Stomach (tissue), 9 donors: Measurements from ENCODE around the gene CASP3. TPM values are rescaled to one million over a fixed set of nuclear protein-coding genes. Genes with fewer than 3 reads are reported as not detected.

ENCODE experiments used
- DNase-seq, 2 donors: peaks; one replicate each; pipeline versions ENCODE4 v3.0.0 to v3.0.0-alpha.2; 2013 to 2019
- H3K27ac ChIP-seq, 5 donors: fragments of 200-600 bp in 4 of 5; sonication (generic) in 4 of 5; one replicate each; pipeline ENCODE4 v1.5.1; 2013 to 2019; ENCODE audit warnings: mild to moderate bottlenecking in 1 of 5, moderate library complexity in 1 of 5
- H3K27me3 ChIP-seq, 3 donors: fragments of 200-600 bp; sonication (generic); one replicate each; pipeline ENCODE4 v1.5.1; 2017 to 2019; ENCODE audit warnings: mixed run types in 1 of 3
- H3K36me3 ChIP-seq, 4 donors: fragments of 200-600 bp; sonication (generic); 1 replicate in 3 of 4; 2 replicates in 1 of 4; pipeline ENCODE4 v1.5.1; 2016 to 2019
- H3K4me1 ChIP-seq, 4 donors: fragments of 200-600 bp; sonication (generic); one replicate each; pipeline ENCODE4 v1.5.1; 2016 to 2019
- H3K4me3 ChIP-seq, 4 donors: fragments of 200-600 bp; sonication (generic) in 3 of 4; one replicate each; pipeline ENCODE4 v1.5.1; 2016 to 2019; ENCODE audit warnings: mild to moderate bottlenecking in 1 of 4
- H3K9me3 ChIP-seq, 4 donors: fragments of 200-600 bp; sonication (generic); one replicate each; pipeline ENCODE4 v1.5.1; 2016 to 2019
- CTCF ChIP-seq, 7 experiments: fragments of 450-650 bp in 4 of 7; fragments of 200-600 bp in 3 of 7; sonication (generic) in 3 of 7; IDR thresholded peaks; one replicate each; pipeline ENCODE4 v1.5.1; 2016 to 2019; ENCODE audit warnings: antibody characterized with exemption in 7 of 7, control low read depth in 2 of 7, mild to moderate bottlenecking in 1 of 7
- EP300 ChIP-seq: sonication (generic); formaldehyde crosslinking; IDR thresholded peaks from one replicate; pipeline ENCODE4 v1.6.1; 2017; ENCODE audit warnings: antibody characterized with exemption
- POLR2A ChIP-seq, 4 donors: fragments of 450-650 bp; IDR thresholded peaks; one replicate each; pipeline ENCODE4 v1.6.1; 2016; ENCODE audit warnings: antibody characterized with exemption in 4 of 4, control low read depth in 2 of 4, mild to moderate bottlenecking in 1 of 4, moderate library complexity in 1 of 4
- POLR2AphosphoS5 ChIP-seq, 3 donors: sonication (generic); formaldehyde crosslinking; IDR thresholded peaks; one replicate each; pipeline ENCODE4 v1.6.1; 2016; ENCODE audit warnings: antibody characterized with exemption in 3 of 3
- WGBS, 5 donors: extraction: QIAGEN DNeasy Blood & Tissue Kit in 3 of 5; methylation state at CpG; one replicate each; pipeline versions ENCODE4 v1.1.5 to v1.1.7; 2013 to 2018; 5-methylcytosine and 5-hydroxymethylcytosine counted together
- intact Hi-C: fragments of 100-400 bp; cut with DNase I; formaldehyde crosslinking; loops from one replicate; pipeline ENCODE4 v1.15.1; 2023; ENCODE audit warnings: low total_unique reads
- polyA plus RNA-seq, 3 donors: library from polyadenylated mRNA; stranded (reverse); fragments of 200-250 nt; gene quantifications; one replicate each; pipeline ENCODE4 v1.2.3, GENCODE V29; 2013
- total RNA-seq, 5 donors: library from RNA; depleted of rRNA; stranded (reverse); fragments of >200 nt; gene quantifications; one replicate each; pipeline versions ENCODE4 v1.1.0 to v1.2.3, GENCODE V29; 2014 to 2016
- donor health status: healthy with polysubstance abuse.
- donor health status: Bipolar disorder and iron deficiency.
- donor health status: healthy.

CASP3 gene
- total and polyA plus RNA-seq, 8 donors, result 12.5 to 52.5 (median 18.8) TPM

- no peak for DNase-seq
- peaks cover 36 to 76% (median 52%) of the 10 kb centered on the region in 4 donors for H3K4me1 ChIP-seq
- H3K27me3 ChIP-seq, result no peaks in the 10 kb centered on the region
- H3K4me3 ChIP-seq, result no peak overlapping the region
- peaks cover 0 to 20% (median 6%) of the 10 kb centered on the region in 4 donors for H3K36me3 ChIP-seq
- peak overlapping the region in 2 of 5 donors; percentile 34 to 100 for H3K27ac ChIP-seq
- intact Hi-C loops, result no loop called here
- WGBS, 5 donors, result 79 to 94% (median 86%) methylated on average over 8 to 9 of the region's 9 CpGs
- no peaks in the 10 kb centered on the region for H3K9me3 ChIP-seq
- TF ChIP-seq POLR2AphosphoS5 (IDR thresholded peaks at IDR 0.05) (no peak), POLR2A (IDR thresholded peaks at IDR 0.05) (no peak), EP300 (no peak), CTCF (IDR thresholded peaks at IDR 0.05) (no peak)
Observed at GRCh38 chr4:184644553-184645307, 4.5 kb downstream of the CASP3 start.

GRCh38 chr4:184643731-184644130 is 5.5 kb downstream of the CASP3 start:
- TF ChIP-seq EP300 (no peak), POLR2AphosphoS5 (IDR thresholded peaks at IDR 0.05) (no peak), CTCF (IDR thresholded peaks at IDR 0.05) (no peak), POLR2A (IDR thresholded peaks at IDR 0.05) (no peak)
- no peak overlapping the region for H3K27ac ChIP-seq
- peaks cover 36 to 81% (median 53%) of the 10 kb centered on the region in 4 donors for H3K4me1 ChIP-seq
- H3K4me3 ChIP-seq, result no peak overlapping the region
- 57 to 79% (median 75%) methylated on average over 1 of the region's 1 CpG for WGBS, 5 donors
- no peaks in the 10 kb centered on the region for H3K9me3 ChIP-seq
- H3K27me3 ChIP-seq, result no peaks in the 10 kb centered on the region
- peaks cover 0 to 20% (median 8%) of the 10 kb centered on the region in 4 donors for H3K36me3 ChIP-seq
- intact Hi-C loops, result no loop called here
- DNase-seq, result no peak

GRCh38 chr4:184641451-184641850 is 7.8 kb downstream of the CASP3 start:
- H3K27ac ChIP-seq, result no peak overlapping the region
- peaks cover 17 to 61% (median 34%) of the 10 kb centered on the region in 4 donors for H3K4me1 ChIP-seq
- no peaks in the 10 kb centered on the region for H3K9me3 ChIP-seq
- peaks cover 15 to 38% (median 27%) of the 10 kb centered on the region in 4 donors for H3K36me3 ChIP-seq
- no peak overlapping the region for H3K4me3 ChIP-seq
- DNase-seq, result no peak
- intact Hi-C loops, result no loop called here
- TF ChIP-seq POLR2AphosphoS5 (IDR thresholded peaks at IDR 0.05) (no peak), EP300 (no peak), CTCF (IDR thresholded peaks at IDR 0.05) (no peak), POLR2A (IDR thresholded peaks at IDR 0.05) (no peak)
- 88 to 98% (median 91%) methylated on average over 5 of the region's 5 CpGs for WGBS, 5 donors
- H3K27me3 ChIP-seq, result no peaks in the 10 kb centered on the region

GRCh38 chr4:184641022-184641421 is 8.2 kb downstream of the CASP3 start:
- Histone ChIP-seq H3K4me3 (no peak overlapping the region), H3K9me3 (no peaks in the 10 kb centered on the region), H3K27ac (no peak overlapping the region), H3K4me1 (peaks cover 13 to 61% (median 32%) of the 10 kb centered on the region in 4 donors), H3K36me3 (peaks cover 18 to 42% (median 31%) of the 10 kb centered on the region in 4 donors), H3K27me3 (no peaks in the 10 kb centered on the region)
- DNase-seq, result no peak
- TF ChIP-seq EP300 (no peak), POLR2AphosphoS5 (IDR thresholded peaks at IDR 0.05) (no peak), CTCF (IDR thresholded peaks at IDR 0.05) (no peak), POLR2A (IDR thresholded peaks at IDR 0.05) (no peak)
- intact Hi-C loops, result no loop called here
- WGBS, 5 donors, result 79 to 90% (median 83%) methylated on average over 3 of the region's 3 CpGs
